Cortex of kidney (tissue), 1 donor: ENCODE results near the gene VWA3B.

Experiments
- DNase-seq: peaks from one replicate; lab custom pipeline; 2025; lab: John Stamatoyannopoulos, UW

VWA3B gene

GRCh38 chr2:98335271-98335670 lies 248.3 kb downstream of the VWA3B start:
- no peak for DNase-seq

GRCh38 chr2:98341241-98341640 lies 254.3 kb downstream of the VWA3B start:
- no peak for DNase-seq

DNA sequence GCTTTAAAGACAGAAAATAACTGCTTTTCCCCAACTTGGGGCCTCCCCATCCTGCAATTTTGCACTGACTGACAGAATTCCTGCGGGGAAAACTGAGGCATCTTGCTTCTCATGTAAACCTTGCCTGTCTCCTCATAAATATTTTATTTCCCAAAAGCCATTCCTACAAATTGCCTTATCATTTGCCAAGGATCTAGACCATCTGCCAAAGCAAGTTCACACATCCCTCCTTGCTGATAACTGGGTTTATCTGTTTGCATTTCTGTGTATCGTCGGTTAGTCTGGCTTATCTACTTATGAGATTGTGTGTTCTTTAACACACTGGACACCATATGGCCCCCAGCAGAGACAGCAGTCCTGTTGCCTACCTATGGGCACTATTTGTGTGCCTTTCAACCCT lies 256.3 kb downstream of the VWA3B start:
- DNase-seq: no peak

DNA sequence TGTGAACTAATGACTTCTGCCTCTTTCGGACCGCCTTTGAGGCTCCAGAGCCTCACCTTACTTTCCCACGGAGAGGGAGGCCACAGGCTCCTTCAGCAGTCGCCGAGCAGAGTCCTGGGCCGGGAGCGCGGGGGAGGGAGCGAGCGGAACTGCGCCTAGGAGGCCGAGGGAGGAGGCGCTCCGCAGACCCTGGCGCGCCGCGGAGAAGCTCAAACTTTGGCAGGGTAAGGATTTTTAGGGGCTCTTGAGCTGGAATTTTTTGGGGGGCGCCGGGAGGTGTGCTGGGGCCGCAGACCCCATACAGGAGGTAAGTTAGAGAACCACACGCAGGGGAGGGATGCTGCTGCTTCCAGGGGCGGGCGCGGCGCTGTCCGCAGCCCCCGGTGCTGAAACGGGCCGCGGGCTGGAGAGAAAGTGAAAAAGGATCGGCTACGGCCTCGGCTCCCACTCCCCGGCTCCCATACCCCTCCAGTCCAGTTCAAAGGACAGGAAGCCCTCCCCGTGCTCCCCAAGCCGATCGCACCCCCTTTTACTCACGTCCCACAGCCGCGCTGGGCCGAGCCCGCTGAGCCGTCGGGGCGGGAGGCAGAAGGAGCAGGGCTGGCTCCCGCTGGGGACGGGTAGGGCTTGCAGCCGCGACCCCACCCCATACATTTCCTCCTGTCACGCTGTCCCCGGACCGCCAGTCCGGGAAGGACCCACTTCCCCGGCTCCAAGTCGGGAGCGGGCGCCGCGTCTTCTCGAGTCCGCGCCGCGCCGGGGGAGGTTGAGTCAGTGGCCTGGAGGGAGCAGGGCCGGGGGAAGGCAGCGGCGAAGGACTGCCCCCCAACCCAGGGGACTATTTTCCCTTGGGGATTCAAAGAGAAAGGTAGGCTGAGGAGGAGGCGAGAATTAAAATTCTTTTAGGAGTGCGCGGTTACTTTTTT lies 259.6 kb downstream of the VWA3B start, which contains the start of gene CNGA3:
Gene CNGA3 (plus strand): TSS at position 146 of the 926 bp plus-strand sequence. CDS start 23,520 bp downstream, outside the sequence.
- no peak for DNase-seq

DNA sequence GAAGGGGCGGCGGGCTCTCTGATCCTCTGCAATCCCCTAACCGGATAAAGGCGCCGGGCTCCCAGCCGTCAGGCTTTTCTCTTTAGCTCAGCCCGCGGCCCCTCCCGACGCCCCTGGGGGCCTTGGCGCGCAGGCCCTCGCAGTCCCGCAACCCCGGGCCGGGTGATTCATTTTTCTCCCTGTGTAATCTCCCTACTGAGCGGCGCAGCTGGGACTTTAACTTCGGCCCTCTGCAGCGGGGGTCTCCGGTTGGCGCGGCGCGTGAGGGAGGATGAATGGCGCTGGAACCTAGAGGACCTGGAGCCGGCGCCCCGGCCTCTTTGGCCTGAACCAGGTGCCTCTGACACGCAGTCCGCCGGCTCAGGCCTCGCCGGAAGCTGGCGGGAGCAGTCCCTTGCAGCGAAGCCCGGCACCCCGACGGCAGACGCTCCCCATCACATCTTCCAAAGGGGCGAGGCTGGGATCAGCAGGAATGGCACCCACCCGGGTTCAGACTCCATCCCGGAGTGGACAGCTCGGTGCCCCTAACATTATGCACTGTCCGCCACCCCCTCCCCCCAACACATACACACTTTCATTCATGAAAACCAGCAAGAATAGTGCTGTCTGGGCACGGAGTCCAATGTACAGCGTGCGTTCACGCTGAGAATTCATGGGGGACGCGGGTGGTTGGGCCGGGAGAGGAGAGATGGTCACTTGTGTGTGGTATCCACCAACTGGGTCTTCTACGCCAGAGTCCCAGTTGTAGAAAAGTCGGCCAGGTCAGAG lies 260.5 kb downstream of the VWA3B start:
- DNase-seq: no peak

DNA sequence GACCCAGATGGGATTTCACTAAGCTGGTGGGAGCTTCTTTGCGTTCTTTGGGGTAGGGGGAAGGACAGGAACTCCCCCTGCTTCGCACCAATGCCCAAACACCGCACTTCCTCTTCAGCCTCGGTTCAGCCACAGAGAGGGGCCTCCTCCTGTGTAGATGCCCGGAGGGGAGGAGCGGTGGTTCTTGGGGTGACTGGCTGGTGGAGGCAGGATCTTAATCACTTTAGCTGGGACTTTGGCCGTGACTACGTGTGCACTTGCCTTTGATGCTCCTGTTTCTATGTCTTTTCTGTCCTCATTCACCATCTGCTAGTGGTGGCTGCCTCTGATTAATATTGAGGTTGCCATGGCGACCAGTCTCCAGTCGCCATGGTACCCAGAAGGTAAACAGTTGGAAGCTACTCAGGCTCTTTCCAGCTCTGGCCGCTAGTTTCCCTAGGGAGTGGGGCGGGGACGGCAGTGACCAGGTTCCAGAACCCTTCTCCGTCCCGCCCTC lies 261.1 kb downstream of the VWA3B start:
- no peak for DNase-seq

GRCh38 chr2:98350411-98350810 lies 263.4 kb downstream of the VWA3B start:
- no peak for DNase-seq

- no peak for DNase-seq
Observed at GRCh38 chr2:98355881-98356280, 268.9 kb downstream of the VWA3B start.

DNA sequence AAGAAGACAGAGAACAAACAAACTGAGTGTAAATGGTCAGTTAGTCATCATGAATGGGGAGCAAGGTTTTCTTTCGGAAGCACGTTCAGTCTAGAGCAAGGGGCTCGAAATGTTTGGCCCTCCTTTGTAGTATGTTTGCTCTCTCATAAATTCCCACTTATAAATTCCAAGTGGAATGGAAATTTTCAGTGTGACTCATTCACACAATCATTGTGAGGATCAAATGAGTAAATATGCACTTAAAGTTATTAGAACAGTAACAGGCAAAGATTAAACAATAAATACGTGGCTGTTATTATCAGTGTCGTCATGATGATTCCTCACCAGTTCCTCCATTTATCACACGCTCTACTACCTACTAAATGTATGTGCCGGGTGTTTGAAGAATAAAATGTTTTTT lies 269.8 kb downstream of the VWA3B start:
- no peak for DNase-seq

- no peak for DNase-seq
Observed at GRCh38 chr2:98357849-98358248, 270.9 kb downstream of the VWA3B start.

- no peak for DNase-seq
Observed at GRCh38 chr2:98359986-98360385, 273.0 kb downstream of the VWA3B start.
